ENCODE data around the gene PKD1.

DNA sequence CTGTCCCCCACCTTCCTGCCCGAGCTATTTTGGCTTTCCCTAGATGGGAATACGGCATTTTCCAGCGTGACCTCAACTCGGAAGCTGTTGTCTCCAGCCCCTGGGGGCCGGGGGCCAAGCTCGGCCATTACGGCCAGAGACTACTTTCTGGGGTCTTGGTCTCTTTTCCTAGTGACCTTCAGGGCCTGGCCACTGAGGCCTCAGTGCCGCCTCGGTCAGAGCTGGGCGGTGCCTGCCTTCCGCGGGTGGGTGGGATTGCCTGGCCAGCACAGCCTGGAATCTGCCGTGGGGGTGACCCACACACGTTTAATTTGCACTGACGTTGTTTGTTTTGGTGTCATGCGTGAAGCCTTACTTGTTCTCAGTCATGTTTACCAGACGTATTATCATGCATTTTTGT is 58.7 kb downstream of the PKD1 start:
- no peak for TF ChIP-seq ZBTB43 (CRISPR knock-in tag; conservative IDR thresholded peaks at IDR 0.05)
- TF ChIP-seq EZH2 (conservative IDR thresholded peaks at IDR 0.05; ENCODE audit: low read depth, low read length) = no peak
- TF ChIP-seq, protein P1, sequence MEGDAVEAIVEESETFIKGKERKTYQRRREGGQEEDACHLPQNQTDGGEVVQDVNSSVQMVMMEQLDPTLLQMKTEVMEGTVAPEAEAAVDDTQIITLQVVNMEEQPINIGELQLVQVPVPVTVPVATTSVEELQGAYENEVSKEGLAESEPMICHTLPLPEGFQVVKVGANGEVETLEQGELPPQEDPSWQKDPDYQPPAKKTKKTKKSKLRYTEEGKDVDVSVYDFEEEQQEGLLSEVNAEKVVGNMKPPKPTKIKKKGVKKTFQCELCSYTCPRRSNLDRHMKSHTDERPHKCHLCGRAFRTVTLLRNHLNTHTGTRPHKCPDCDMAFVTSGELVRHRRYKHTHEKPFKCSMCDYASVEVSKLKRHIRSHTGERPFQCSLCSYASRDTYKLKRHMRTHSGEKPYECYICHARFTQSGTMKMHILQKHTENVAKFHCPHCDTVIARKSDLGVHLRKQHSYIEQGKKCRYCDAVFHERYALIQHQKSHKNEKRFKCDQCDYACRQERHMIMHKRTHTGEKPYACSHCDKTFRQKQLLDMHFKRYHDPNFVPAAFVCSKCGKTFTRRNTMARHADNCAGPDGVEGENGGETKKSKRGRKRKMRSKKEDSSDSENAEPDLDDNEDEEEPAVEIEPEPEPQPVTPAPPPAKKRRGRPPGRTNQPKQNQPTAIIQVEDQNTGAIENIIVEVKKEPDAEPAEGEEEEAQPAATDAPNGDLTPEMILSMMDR (CRISPR knock-in tag; IDR thresholded peaks at IDR 0.05) = no peak
- TF ChIP-seq DMTF1 (CRISPR knock-in tag; IDR thresholded peaks at IDR 0.05) = no peak
- TF ChIP-seq RFX3 (CRISPR knock-in tag; IDR thresholded peaks at IDR 0.05) = no peak
- TF ChIP-seq GLI4 (CRISPR knock-in tag; IDR thresholded peaks at IDR 0.05; ENCODE audit: borderline replicate concordance) = no peak
- TF ChIP-seq NR3C1 (CRISPR knock-in tag; IDR thresholded peaks at IDR 0.05) = no peak
- no peak for TF ChIP-seq RXRA (CRISPR knock-in tag; IDR thresholded peaks at IDR 0.05)
- TF ChIP-seq SMAD9 (CRISPR knock-in tag; IDR thresholded peaks at IDR 0.05) = no peak
- no peak for TF ChIP-seq ZNF552 (CRISPR knock-in tag; IDR thresholded peaks at IDR 0.05; ENCODE audit: borderline replicate concordance)
- no peak for TF ChIP-seq POLR2AphosphoS5 (IDR thresholded peaks at IDR 0.05; ENCODE audit: low read depth, low read length)
- no peak for TF ChIP-seq ZNF772 (CRISPR knock-in tag; IDR thresholded peaks at IDR 0.05)
- no peak for TF ChIP-seq XRCC5 (optimal IDR thresholded peaks at IDR 0.05; ENCODE audit: low read length)
